HEK293 (cell line): ENCODE measurements around the gene EPSTI1.

Experiments used
- CTCF ChIA-PET: fragments of 350-600 bp; formaldehyde crosslinking; extraction: SDS; loops from one replicate; lab custom pipeline; 2021; ENCODE audit warnings: antibody characterized with exemption; lab: Yijun Ruan, JAX
- POLR2A ChIA-PET: fragments of 300-600 bp; formaldehyde crosslinking; extraction: SDS; loops from one replicate; lab custom pipeline; 2020; ENCODE audit warnings: antibody characterized with exemption, inconsistent platforms; lab: Yijun Ruan, JAX
- H3K27ac ChIP-seq: fragments of 200-500 bp; sonication (Bioruptor generic); 2 replicates; pipeline ENCODE4 v1.5.1; 2014; ENCODE audit warnings: low read depth, low read length, control low read depth, inconsistent platforms; ENCODE audit errors: extremely low read depth
- H3K36me3 ChIP-seq, 2 experiments: fragments of 200-500 bp in 1 of 2; sonication (Bioruptor generic) in 1 of 2; 1 replicate in 1 of 2; 2 replicates in 1 of 2; pipeline ENCODE4 v1.5.1; 2014 to 2017; ENCODE audit warnings: inconsistent platforms in 2 of 2, low read length in 2 of 2; ENCODE audit not compliant: control insufficient read depth in 2 of 2, insufficient read depth in 1 of 2
- H3K4me1 ChIP-seq: fragments of 200-500 bp; sonication (Bioruptor generic); 2 replicates; pipeline ENCODE4 v1.5.1; 2014; ENCODE audit warnings: mild to moderate bottlenecking, low read length, inconsistent platforms; ENCODE audit not compliant: control insufficient read depth, insufficient read depth
- H3K4me3 ChIP-seq: 2 replicates; pipeline ENCODE4 v1.5.1; 2011; ENCODE audit warnings: low read depth, mild to moderate bottlenecking, control low read depth, low read length, moderate library complexity
- H3K9me3 ChIP-seq: fragments of 200-500 bp; sonication (Bioruptor generic); 2 replicates; pipeline ENCODE4 v1.5.1; 2014; ENCODE audit warnings: low read depth, low read length, inconsistent platforms; ENCODE audit not compliant: control insufficient read depth, insufficient read depth
- EGR2 ChIP-seq: fragments of 450-650 bp; formaldehyde crosslinking; IDR thresholded peaks from 2 replicates; pipeline ENCODE4 v1.5.1; 2016; ENCODE audit warnings: low read depth, missing biosample characterization, missing genetic modification characterization
- GFI1B ChIP-seq: fragments of 450-650 bp; formaldehyde crosslinking; IDR thresholded peaks from 2 replicates; pipeline ENCODE4 v1.5.1; 2016; ENCODE audit warnings: missing biosample characterization, missing genetic modification characterization
- OVOL3 ChIP-seq: fragments of 450-650 bp; formaldehyde crosslinking; IDR thresholded peaks from 2 replicates; pipeline ENCODE4 v1.5.1; 2016; ENCODE audit warnings: missing biosample characterization, missing genetic modification characterization
- PRDM1 ChIP-seq: fragments of 450-650 bp; formaldehyde crosslinking; IDR thresholded peaks from 2 replicates; pipeline ENCODE4; 2016; ENCODE audit warnings: missing biosample characterization, missing genetic modification characterization
- ZBTB1 ChIP-seq: fragments of 450-650 bp; formaldehyde crosslinking; IDR thresholded peaks from 2 replicates; pipeline ENCODE4 v1.5.1; 2016; ENCODE audit warnings: missing biosample characterization, missing genetic modification characterization
- ZBTB6 ChIP-seq: fragments of 450-650 bp; formaldehyde crosslinking; IDR thresholded peaks from 2 replicates; pipeline ENCODE4 v1.5.1; 2017; ENCODE audit warnings: missing biosample characterization, missing genetic modification characterization
- ZFP3 ChIP-seq: fragments of 450-650 bp; formaldehyde crosslinking; IDR thresholded peaks from 2 replicates; pipeline ENCODE4 v1.5.1; 2016; ENCODE audit warnings: low read depth, missing biosample characterization, missing genetic modification characterization
- ZFP37 ChIP-seq: fragments of 450-650 bp; formaldehyde crosslinking; IDR thresholded peaks from 2 replicates; pipeline ENCODE4 v1.5.1; 2016; ENCODE audit warnings: missing biosample characterization, missing genetic modification characterization
- ZNF146 ChIP-seq: fragments of 450-650 bp; formaldehyde crosslinking; IDR thresholded peaks from 2 replicates; pipeline ENCODE4 v1.5.1; 2016; ENCODE audit warnings: missing biosample characterization, missing genetic modification characterization
- ZNF26 ChIP-seq: fragments of 450-650 bp; formaldehyde crosslinking; IDR thresholded peaks from 2 replicates; pipeline ENCODE4 v1.5.1; 2016; ENCODE audit warnings: missing biosample characterization, missing genetic modification characterization
- ZNF394 ChIP-seq: fragments of 450-650 bp; formaldehyde crosslinking; IDR thresholded peaks from 2 replicates; pipeline ENCODE4 v1.5.1; 2016; ENCODE audit warnings: missing biosample characterization, missing genetic modification characterization, mild to moderate bottlenecking, moderate library complexity, borderline replicate concordance
- ZNF501 ChIP-seq: fragments of 450-650 bp; formaldehyde crosslinking; IDR thresholded peaks from 2 replicates; pipeline ENCODE4 v1.5.1; 2016; ENCODE audit warnings: missing biosample characterization, missing genetic modification characterization
- ZNF513 ChIP-seq: fragments of 450-650 bp; IDR thresholded peaks from 2 replicates; pipeline ENCODE4 v1.5.1; 2018; ENCODE audit warnings: missing biosample characterization, missing genetic modification characterization
- ZNF571 ChIP-seq: fragments of 450-650 bp; formaldehyde crosslinking; IDR thresholded peaks from 2 replicates; pipeline ENCODE4 v1.5.0; 2017; ENCODE audit warnings: missing biosample characterization, missing genetic modification characterization
- ZNF626 ChIP-seq: fragments of 450-650 bp; sonication (Bioruptor Pico); formaldehyde crosslinking; IDR thresholded peaks from 2 replicates; pipeline ENCODE4 v1.5.1; 2018; ENCODE audit warnings: missing biosample characterization, missing genetic modification characterization, inconsistent platforms
- ZNF658 ChIP-seq: fragments of 450-650 bp; formaldehyde crosslinking; IDR thresholded peaks from 2 replicates; pipeline ENCODE4; 2016; ENCODE audit warnings: missing biosample characterization, missing genetic modification characterization
- ZNF660 ChIP-seq: fragments of 450-650 bp; IDR thresholded peaks from 2 replicates; pipeline ENCODE4 v1.5.1; 2018; ENCODE audit warnings: missing biosample characterization, mild to moderate bottlenecking, missing genetic modification characterization
- ZNF664 ChIP-seq: fragments of 450-650 bp; formaldehyde crosslinking; IDR thresholded peaks from 2 replicates; pipeline ENCODE4 v1.5.1; 2016; ENCODE audit warnings: missing biosample characterization, missing genetic modification characterization
- ZNF704 ChIP-seq: fragments of 450-650 bp; formaldehyde crosslinking; IDR thresholded peaks from 2 replicates; pipeline ENCODE4 v1.5.1; 2016; ENCODE audit warnings: missing biosample characterization, missing genetic modification characterization
- ZNF747 ChIP-seq: fragments of 450-650 bp; formaldehyde crosslinking; IDR thresholded peaks from 2 replicates; pipeline ENCODE4 v1.5.1; 2016; ENCODE audit warnings: missing biosample characterization, missing genetic modification characterization
- ZNF777 ChIP-seq: fragments of 450-650 bp; formaldehyde crosslinking; IDR thresholded peaks from 2 replicates; pipeline ENCODE4 v1.5.1; 2017; ENCODE audit warnings: missing biosample characterization, missing genetic modification characterization, borderline replicate concordance
- ZNF785 ChIP-seq: fragments of 450-650 bp; formaldehyde crosslinking; IDR thresholded peaks from 2 replicates; pipeline ENCODE4 v1.5.1; 2016; ENCODE audit warnings: missing biosample characterization, missing genetic modification characterization
- ZSCAN5A ChIP-seq: fragments of 450-650 bp; formaldehyde crosslinking; IDR thresholded peaks from 2 replicates; pipeline ENCODE4 v1.5.1; 2016; ENCODE audit warnings: missing biosample characterization, missing genetic modification characterization

EPSTI1 gene

GRCh38 chr13:43031881-43032280 is 39.8 kb upstream of the EPSTI1 start:
- Histone ChIP-seq H3K4me1 (no peaks in the 10 kb centered on the region), H3K9me3 (no peaks in the 10 kb centered on the region), H3K27ac (no peak overlapping the region)
- POLR2A ChIA-PET = no interaction called here
- no peak for TF ChIP-seq ZNF513 (tag by site-specific recombination)
- no peak for TF ChIP-seq ZFP3 (tag by site-specific recombination)
- TF ChIP-seq ZNF747 = no peak
- no peak for TF ChIP-seq EGR2
- TF ChIP-seq ZNF26 (tag by site-specific recombination) = no peak
- no peak for TF ChIP-seq OVOL3 (tag by site-specific recombination)
- TF ChIP-seq ZBTB1 (tag by site-specific recombination) = no peak
- no peak for TF ChIP-seq ZNF626 (tag by site-specific recombination)
- no peak for TF ChIP-seq PRDM1
- TF ChIP-seq, all 188 proteins: peak for 0
- Histone ChIP-seq H3K4me3 (no peak overlapping the region), H3K36me3 (no peaks in the 10 kb centered on the region)
- CTCF ChIA-PET = interaction anchor here (0.5 kb wide), 1 partner anchor 411 kb away, joined by 3 read pairs; no protein-coding TSS in a partner anchor

- CTCF ChIA-PET = interaction anchor here (0.7 kb wide), 1 partner anchor 33 kb away, joined by 3 read pairs; no protein-coding TSS in a partner anchor
- no peak for TF ChIP-seq ZNF394
- no peak for TF ChIP-seq ZNF785
- TF ChIP-seq ZNF777 = no peak
- TF ChIP-seq ZNF704 = no peak
- no peak for TF ChIP-seq ZFP37 (tag by site-specific recombination)
- no peak for TF ChIP-seq ZSCAN5A (tag by site-specific recombination)
- TF ChIP-seq ZNF658 = no peak
- TF ChIP-seq ZBTB6 (tag by site-specific recombination) = no peak
- TF ChIP-seq ZNF571 (tag by site-specific recombination) = no peak
- TF ChIP-seq ZNF664 (tag by site-specific recombination) = no peak
- no peak for TF ChIP-seq ZNF501
- no peak for TF ChIP-seq ZNF660 (tag by site-specific recombination)
- no peak for TF ChIP-seq GFI1B
- no peak for TF ChIP-seq ZNF146
- TF ChIP-seq, all 188 proteins: peak for 0
- Histone ChIP-seq H3K4me1 (no peaks in the 10 kb centered on the region), H3K4me3 (no peak overlapping the region), H3K9me3 (no peaks in the 10 kb centered on the region), H3K27ac (no peak overlapping the region), H3K36me3 (no peaks in the 10 kb centered on the region)
- POLR2A ChIA-PET = no interaction called here
Measured at GRCh38 chr13:43030548-43030947, 38.5 kb upstream of the EPSTI1 start.
